Left ventricle myocardium superior (tissue), 1 donor: Measurements from ENCODE around the gene RAPGEF2. TPM values are rescaled to one million over a fixed set of nuclear protein-coding genes. Genes with fewer than 3 reads are reported as not detected.
A peak's percentile ranks its signal among the peaks of the same experiment; 100 is the strongest.

ENCODE experiments used
- ATAC-seq: fragments of 200-7000 bp; cut with Tn5 transposase; one replicate; pipeline ENCODE4 v1.9.1; 2020; ENCODE audit warnings: mild to moderate bottlenecking, moderate library complexity
- DNase-seq: peaks from one replicate; pipeline ENCODE4 v3.0.0-alpha.2; 2020
- intact Hi-C: fragments of 100-400 bp; cut with micrococcal nuclease; formaldehyde crosslinking; loops from one replicate; pipeline ENCODE4 v1.11.0; 2022
- microRNA-seq: library from miRNA; unstranded; fragments of <30 nt; microRNA quantifications from one replicate; pipeline ENCODE4 v1.2.0, GENCODE V29; 2020; ENCODE audit warnings: borderline number of aligned reads
- total RNA-seq: library from RNA; stranded (reverse); fragmentation: NEBNext Ultra II Directional; extraction: Animal tissue kit (Norgen Biotek cat#: 25700); gene quantifications from one replicate; pipeline ENCODE4 v1.2.1, GENCODE V29; 2021
- donor health status: DM: no; HTN: yes; CAD: no; lungs with severe emphysema.

Gene RAPGEF2
- total RNA-seq, 1 donor from 2014 or later, result 42.2 TPM

GRCh38 chr4:159401791-159402380 lies 299.0 kb downstream of the RAPGEF2 start:
- intact Hi-C loops, result no loop called here
- ATAC-seq (peak; percentile 45), DNase-seq (no peak)

Small RNA genes within 50 kb of the gene (microRNA-seq; reads per million reads assigned to microRNA genes)
- not detected for gene MIR3688-1
- gene MIR3688-2, result not detected
